IMR-90 (cell line): ENCODE measurements around the gene ABCF3. TPM values are rescaled to one million over a fixed set of nuclear protein-coding genes. Genes with fewer than 3 reads are reported as not detected.

ENCODE experiments used
- ATAC-seq: fragments of 200-7000 bp; cut with Tn5 transposase; 2 replicates; pipeline ENCODE4 v1.9.1; 2020; ENCODE audit warnings: low read depth, mild to moderate bottlenecking, moderate library complexity
- BruUV-seq: library from RNA; stranded (reverse); fragments of 400-500 nt; replicated peaks from 2 replicates; lab custom pipeline; 2021; lab: Mats Ljungman, UMichigan
- CTCF ChIA-PET: fragments of 300-600 bp; formaldehyde crosslinking; extraction: SDS; loops from one replicate; lab custom pipeline; 2021; ENCODE audit warnings: antibody characterized with exemption; lab: Yijun Ruan, JAX
- POLR2A ChIA-PET: fragments of 300-600 bp; sonication (Branson Sonifier 250); formaldehyde crosslinking; loops from one replicate; lab custom pipeline; 2022; ENCODE audit warnings: antibody characterized with exemption; ENCODE audit not compliant: unreplicated experiment; lab: Charles Lee
- DNase-seq: peaks from one replicate; pipeline ENCODE4 v3.0.0; 2013
- H2AFZ ChIP-seq: replicated peaks from 2 replicates; pipeline ENCODE3; 2013; ENCODE audit warnings: low read length, mild to moderate bottlenecking; ENCODE audit not compliant: poor library complexity
- H2AK5ac ChIP-seq: 2 replicates; pipeline ENCODE4 v1.6.1; 2013; ENCODE audit warnings: low read depth, low read length, inconsistent platforms
- H2AK9ac ChIP-seq: replicated peaks from 2 replicates; pipeline ENCODE3; 2013; ENCODE audit warnings: mild to moderate bottlenecking, low read depth, low read length, moderate library complexity; ENCODE audit not compliant: poor library complexity
- H2BK120ac ChIP-seq: 2 replicates; pipeline ENCODE4 v1.6.1; 2013; ENCODE audit warnings: low read depth, low read length, inconsistent platforms
- H2BK15ac ChIP-seq: 3 replicates; pipeline ENCODE4 v1.6.1; 2013; ENCODE audit warnings: low read depth, low read length, inconsistent platforms
- H2BK20ac ChIP-seq: 2 replicates; pipeline ENCODE4 v1.6.1; 2013; ENCODE audit warnings: low read depth, mild to moderate bottlenecking, inconsistent platforms, low read length, moderate library complexity
- H2BK5ac ChIP-seq: 2 replicates; pipeline ENCODE4 v1.6.1; 2013; ENCODE audit warnings: mild to moderate bottlenecking, low read depth, low read length, inconsistent platforms; ENCODE audit not compliant: poor library complexity, severe bottlenecking
- H3K14ac ChIP-seq: replicated peaks from 2 replicates; pipeline ENCODE4 v1.6.1; 2013; ENCODE audit warnings: low read depth, low read length, inconsistent platforms
- H3K18ac ChIP-seq: 2 replicates; pipeline ENCODE4 v1.6.1; 2013; ENCODE audit warnings: low read depth, low read length, control low read depth
- H3K23ac ChIP-seq: 2 replicates; pipeline ENCODE4 v1.6.1; 2013; ENCODE audit warnings: low read depth, low read length, inconsistent platforms
- H3K27ac ChIP-seq: 2 replicates; pipeline ENCODE4 v1.5.1; 2013; ENCODE audit warnings: mild to moderate bottlenecking, control low read depth, low read length; ENCODE audit not compliant: insufficient read depth
- H3K27me3 ChIP-seq: 2 replicates; pipeline ENCODE4 v1.6.1; 2013; ENCODE audit warnings: low read length; ENCODE audit not compliant: control insufficient read depth, insufficient read depth
- H3K36me3 ChIP-seq: 2 replicates; pipeline ENCODE4 v1.6.1; 2013; ENCODE audit warnings: low read length, mixed read lengths; ENCODE audit not compliant: control insufficient read depth, insufficient read depth
- H3K4ac ChIP-seq: 2 replicates; pipeline ENCODE4 v1.6.1; 2013; ENCODE audit warnings: low read depth, low read length, inconsistent platforms
- H3K4me1 ChIP-seq: 2 replicates; pipeline ENCODE4 v1.6.1; 2013; ENCODE audit warnings: low read length, mixed read lengths; ENCODE audit not compliant: control insufficient read depth, insufficient read depth
- H3K4me2 ChIP-seq: 2 replicates; pipeline ENCODE4 v1.6.1; 2013; ENCODE audit warnings: low read depth, mild to moderate bottlenecking, control low read depth, low read length, moderate library complexity
- H3K4me3 ChIP-seq: 2 replicates; pipeline ENCODE4 v1.5.1; 2013; ENCODE audit warnings: low read depth, mild to moderate bottlenecking, control low read depth, low read length, moderate library complexity; ENCODE audit not compliant: insufficient read depth
- H3K56ac ChIP-seq: 2 replicates; pipeline ENCODE4 v1.6.1; 2013; ENCODE audit warnings: low read length, inconsistent platforms; ENCODE audit not compliant: insufficient read depth; ENCODE audit errors: extremely low read depth
- H3K79me1 ChIP-seq, 2 experiments: 2 replicates each; pipeline ENCODE4 v1.6.1; 2013; ENCODE audit warnings: low read length in 2 of 2, inconsistent platforms in 1 of 2, low read depth in 1 of 2
- H3K9ac ChIP-seq: 2 replicates; pipeline ENCODE4 v1.6.1; 2013; ENCODE audit warnings: low read depth, low read length, control low read depth
- H3K9me1 ChIP-seq: 2 replicates; pipeline ENCODE4 v1.6.1; 2013; ENCODE audit warnings: low read length, inconsistent platforms; ENCODE audit not compliant: insufficient read depth
- H3K9me3 ChIP-seq: 2 replicates; pipeline ENCODE4 v1.6.1; 2013; ENCODE audit warnings: low read length; ENCODE audit not compliant: control insufficient read depth, insufficient read depth
- H4K20me1 ChIP-seq: 2 replicates; pipeline ENCODE4 v1.6.1; 2013; ENCODE audit warnings: low read length, inconsistent platforms; ENCODE audit not compliant: insufficient read depth
- H4K5ac ChIP-seq: 2 replicates; pipeline ENCODE4 v1.6.1; 2013; ENCODE audit warnings: mild to moderate bottlenecking, low read depth, low read length, control low read depth
- H4K8ac ChIP-seq, 2 experiments: 2 replicates each; pipeline ENCODE4 v1.6.1; 2013; ENCODE audit warnings: low read depth in 2 of 2, low read length in 2 of 2, control low read depth in 1 of 2, inconsistent platforms in 1 of 2
- H4K91ac ChIP-seq: 2 replicates; pipeline ENCODE4 v1.6.1; 2013; ENCODE audit warnings: low read depth, low read length, inconsistent platforms; ENCODE audit not compliant: insufficient read depth
- BHLHE40 ChIP-seq: fragments of 150-350 bp; IDR thresholded peaks from 2 replicates; pipeline ENCODE4 v1.6.1; 2016; ENCODE audit warnings: mild to moderate bottlenecking, low read depth, low read length
- MAZ ChIP-seq: IDR thresholded peaks from 2 replicates; pipeline ENCODE4 v1.6.1; 2012; ENCODE audit warnings: low read depth, mild to moderate bottlenecking, low read length, improper control_type of control experiment, moderate library complexity, borderline replicate concordance
- RAD21 ChIP-seq: IDR thresholded peaks from 2 replicates; pipeline ENCODE4 v1.6.1; 2012; ENCODE audit warnings: low read length, improper control_type of control experiment
- SMC3 ChIP-seq: fragments of 150-350 bp; IDR thresholded peaks from 2 replicates; pipeline ENCODE4 v1.6.1; 2016; ENCODE audit warnings: low read depth, mild to moderate bottlenecking, antibody characterized with exemption, low read length, moderate library complexity
- WGBS, 2 experiments: methylation state at CpG; one replicate each; pipeline versions ENCODE4 v1.1.5 to v1.1.7; 2013; ENCODE audit warnings: missing lambda C conversion rate in 2 of 2; ENCODE audit not compliant: insufficient read length in 1 of 2; ENCODE audit errors: extremely low coverage in 2 of 2; 5-methylcytosine and 5-hydroxymethylcytosine counted together
- dilution Hi-C: fragments of 300-500 bp; cut with HindIII; formaldehyde crosslinking; loops from one replicate; pipeline ENCODE4 v1.14.3; 2018; ENCODE audit warnings: low sequenced_read_pairs; ENCODE audit not compliant: unreplicated experiment
- in situ Hi-C: fragments of 300-500 bp; cut with MboI; formaldehyde crosslinking; loops from 3 replicates; pipeline ENCODE4 v1.14.3; 2019; ENCODE audit warnings: low sequenced_read_pairs, inconsistent platforms, mixed read lengths
- intact Hi-C: fragments of 100-400 bp; cut with micrococcal nuclease; formaldehyde crosslinking; loops from 2 replicates; pipeline ENCODE4 v1.10.0; 2022
- polyA plus RNA-seq, 3 experiments: library from polyadenylated mRNA; depleted of rRNA; stranded (reverse); fragments of >200 nt; gene quantifications; 2 replicates each; pipeline ENCODE4 v1.2.3, GENCODE V29; 2012; ENCODE audit warnings: low replicate concordance in 1 of 3
- total RNA-seq: library from RNA; depleted of rRNA; stranded (reverse); fragments of >200 nt; gene quantifications from 2 replicates; pipeline ENCODE4 v1.2.3, GENCODE V29; 2012
- TF ChIP-seq, protein P1 (sequence below): conservative IDR thresholded peaks from 2 replicates; pipeline ENCODE4 v1.5.1; 2012; ENCODE audit warnings: mild to moderate bottlenecking, low read depth, low read length, improper control_type of control experiment

The ABCF3 gene
- total and polyA plus RNA-seq, 2 of the 4 experiments (the other 2 are of a cell fraction): 36.9 to 59.2 TPM

DNA sequence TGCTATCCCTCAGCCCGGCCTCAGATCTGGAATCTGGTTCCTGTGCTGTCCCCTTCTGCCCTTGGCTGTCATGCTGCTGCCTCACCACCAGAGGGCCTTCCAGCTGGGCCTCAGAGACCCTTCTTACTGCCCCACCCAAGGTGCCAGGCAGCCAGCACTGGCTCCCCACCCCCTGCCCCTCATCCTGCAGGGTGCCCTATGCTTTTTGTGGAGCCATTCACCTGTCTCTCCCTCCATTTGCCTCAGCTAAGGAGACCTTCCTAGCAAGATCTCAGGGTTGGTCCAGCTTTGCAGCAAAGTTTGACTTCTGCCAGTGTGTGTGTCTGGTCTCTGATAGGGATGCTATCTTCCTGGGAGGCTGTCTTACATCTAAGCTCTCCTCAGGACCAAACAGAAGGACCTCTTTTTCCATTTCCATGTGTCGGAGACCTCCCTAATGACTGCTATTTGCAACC, 41.5 kb downstream of the ABCF3 start:
- no peaks in the 10 kb centered on the region for H4K20me1 ChIP-seq
- H3K9me1 ChIP-seq: no peaks in the 10 kb centered on the region
- no peak overlapping the region for H4K5ac ChIP-seq
- H3K4ac ChIP-seq: no peak overlapping the region
- ATAC-seq (peak; percentile 44; the same call in 1 of the 2 replicates), DNase-seq (no peak)
- in situ Hi-C loops (no loop called here), dilution Hi-C loops (no loop called here), intact Hi-C loops (loop anchor here (5.0 kb wide), 1 partner anchor 60 kb away; no protein-coding TSS in a partner anchor)
- no peak overlapping the region for H4K8ac ChIP-seq
- H2AFZ ChIP-seq: no peak overlapping the region
- H2BK120ac ChIP-seq: no peak overlapping the region
- no peaks in the 10 kb centered on the region for H3K79me1 ChIP-seq
- H3K56ac ChIP-seq: no peak overlapping the region
- H3K27me3 ChIP-seq: peaks cover 62% of the 10 kb centered on the region
- no peaks in the 10 kb centered on the region for H3K9me3 ChIP-seq
- no peak overlapping the region for H3K23ac ChIP-seq
- H2BK5ac ChIP-seq: no peak overlapping the region
- no peak overlapping the region for H2AK5ac ChIP-seq
- H3K4me1 ChIP-seq: no peaks in the 10 kb centered on the region; the same call in 1 of the 2 replicates
- H3K36me3 ChIP-seq: no peaks in the 10 kb centered on the region
- CTCF ChIA-PET: interaction anchor here (0.8 to 1.6 kb wide), 10 partner anchors 11 to 329 kb away, joined by 3 to 10 read pairs (median 4); partner anchors contain the start of gene EEF1AKMT4
- H2BK15ac ChIP-seq: no peak overlapping the region
- TF ChIP-seq MAZ (no peak), RAD21 (peak; percentile 33; the same call in 1 of the 2 replicates), BHLHE40 (no peak), SMC3 (peak; percentile 49)
- TF ChIP-seq, protein P1, sequence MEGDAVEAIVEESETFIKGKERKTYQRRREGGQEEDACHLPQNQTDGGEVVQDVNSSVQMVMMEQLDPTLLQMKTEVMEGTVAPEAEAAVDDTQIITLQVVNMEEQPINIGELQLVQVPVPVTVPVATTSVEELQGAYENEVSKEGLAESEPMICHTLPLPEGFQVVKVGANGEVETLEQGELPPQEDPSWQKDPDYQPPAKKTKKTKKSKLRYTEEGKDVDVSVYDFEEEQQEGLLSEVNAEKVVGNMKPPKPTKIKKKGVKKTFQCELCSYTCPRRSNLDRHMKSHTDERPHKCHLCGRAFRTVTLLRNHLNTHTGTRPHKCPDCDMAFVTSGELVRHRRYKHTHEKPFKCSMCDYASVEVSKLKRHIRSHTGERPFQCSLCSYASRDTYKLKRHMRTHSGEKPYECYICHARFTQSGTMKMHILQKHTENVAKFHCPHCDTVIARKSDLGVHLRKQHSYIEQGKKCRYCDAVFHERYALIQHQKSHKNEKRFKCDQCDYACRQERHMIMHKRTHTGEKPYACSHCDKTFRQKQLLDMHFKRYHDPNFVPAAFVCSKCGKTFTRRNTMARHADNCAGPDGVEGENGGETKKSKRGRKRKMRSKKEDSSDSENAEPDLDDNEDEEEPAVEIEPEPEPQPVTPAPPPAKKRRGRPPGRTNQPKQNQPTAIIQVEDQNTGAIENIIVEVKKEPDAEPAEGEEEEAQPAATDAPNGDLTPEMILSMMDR: peak; percentile 60
- H3K27ac ChIP-seq: no peak overlapping the region
- no peak overlapping the region for H3K18ac ChIP-seq
- POLR2A ChIA-PET: no interaction called here
- H3K4me2 ChIP-seq: no peak overlapping the region
- no TSS peak for BruUV-seq
- H3K14ac ChIP-seq: no peak overlapping the region
- peak overlapping the region; percentile 23 for H2AK9ac ChIP-seq
- H2BK20ac ChIP-seq: no peak overlapping the region
- WGBS, 2 experiments: no CpG with 5 or more reads among the region's 2 CpGs
- H3K9ac ChIP-seq: no peak overlapping the region
- H3K4me3 ChIP-seq: no peak overlapping the region
- H4K91ac ChIP-seq: no peak overlapping the region
